NCI-H1092 treated with DMSO at 0.1 percent for 48 hours (cell line): ENCODE measurements around the gene ZFAND6.
"Not testable (repeated sequence)": the region's sequence is repeated elsewhere in the genome, so short reads cannot be mapped to it uniquely, and the experiment has no call there.

Experiments used
- DNase-seq: peaks from one replicate; lab custom pipeline; 2025; lab: John Stamatoyannopoulos, UW

Gene ZFAND6

GRCh38 chr15:80098341-80098740 is 38.9 kb downstream of the ZFAND6 start:
- no peak for DNase-seq

GRCh38 chr15:80099241-80099640 is 39.8 kb downstream of the ZFAND6 start:
- no peak for DNase-seq

- not testable (repeated sequence) for DNase-seq
Observed at GRCh38 chr15:80099662-80100061, 40.2 kb downstream of the ZFAND6 start.

- no peak for DNase-seq
Observed at GRCh38 chr15:80100247-80100646, 40.8 kb downstream of the ZFAND6 start.

GRCh38 chr15:80105193-80105592 is 45.7 kb downstream of the ZFAND6 start:
- no peak for DNase-seq

GRCh38 chr15:80105595-80105994 is 46.1 kb downstream of the ZFAND6 start:
- DNase-seq = no peak

GRCh38 chr15:80106051-80106450 is 46.6 kb downstream of the ZFAND6 start:
- DNase-seq = no peak

GRCh38 chr15:80107204-80107603 is 47.7 kb downstream of the ZFAND6 start:
- no peak for DNase-seq

GRCh38 chr15:80107774-80108173 is 48.3 kb downstream of the ZFAND6 start:
- no peak for DNase-seq

GRCh38 chr15:80109388-80109787 is 49.9 kb downstream of the ZFAND6 start:
- DNase-seq = no peak

GRCh38 chr15:80110920-80111319 is 51.4 kb downstream of the ZFAND6 start:
- no peak for DNase-seq

GRCh38 chr15:80114114-80114513 is 54.6 kb downstream of the ZFAND6 start:
- DNase-seq = no peak

- DNase-seq = no peak
Observed at GRCh38 chr15:80115021-80115420, 55.5 kb downstream of the ZFAND6 start.

- no peak for DNase-seq
Observed at GRCh38 chr15:80118956-80119355, 59.5 kb downstream of the ZFAND6 start.

GRCh38 chr15:80120636-80121035 is 61.2 kb downstream of the ZFAND6 start:
- DNase-seq = no peak

GRCh38 chr15:80121546-80121945 is 62.1 kb downstream of the ZFAND6 start:
- DNase-seq = no peak

GRCh38 chr15:80123034-80123433 is 63.6 kb downstream of the ZFAND6 start:
- DNase-seq = no peak

- not testable (repeated sequence) for DNase-seq
Observed at GRCh38 chr15:80127253-80127652, 67.8 kb downstream of the ZFAND6 start.

- DNase-seq = no peak
Observed at GRCh38 chr15:80127911-80128310, 68.4 kb downstream of the ZFAND6 start.

GRCh38 chr15:80132382-80132781 is 72.9 kb downstream of the ZFAND6 start:
- DNase-seq = no peak

- DNase-seq = no peak
Observed at GRCh38 chr15:80136854-80137253, 77.4 kb downstream of the ZFAND6 start.

- DNase-seq = no peak
Observed at GRCh38 chr15:80138961-80139360, 79.5 kb downstream of the ZFAND6 start.

GRCh38 chr15:80140909-80141308 is 81.4 kb downstream of the ZFAND6 start:
- no peak for DNase-seq

- DNase-seq = no peak
Observed at GRCh38 chr15:80141916-80142598, 82.6 kb downstream of the ZFAND6 start.
